ENCODE measurements around the gene DMD.
"Not testable (repeated sequence)": the region's sequence is repeated elsewhere in the genome, so short reads cannot be mapped to it uniquely, and the experiment has no call there.

DNA sequence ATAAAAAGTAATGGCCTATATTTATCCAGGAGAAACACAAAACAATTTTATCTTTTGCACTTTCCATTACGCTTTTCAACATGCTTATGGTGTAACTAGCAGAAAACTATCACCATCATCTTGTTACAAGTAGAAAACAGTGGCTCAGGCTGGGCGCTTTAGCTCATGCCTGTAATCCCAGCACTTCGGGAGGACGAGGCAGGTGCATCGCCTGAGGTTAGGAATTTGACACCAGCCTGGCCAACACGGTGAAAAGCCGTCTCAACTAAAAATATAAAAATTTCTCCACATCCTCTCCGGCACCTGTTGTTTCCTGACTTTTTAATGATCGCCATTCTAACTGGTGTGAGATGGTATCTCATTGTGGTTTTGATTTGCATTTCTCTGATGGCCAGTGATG lies 506.0 kb downstream of the DMD start:
- not testable (repeated sequence) for TF ChIP-seq EZH2 (IDR thresholded peaks at IDR 0.05; ENCODE audit: insufficient read depth, poor library complexity, severe bottlenecking); EZH2phosphoT487 (IDR thresholded peaks at IDR 0.05; ENCODE audit: insufficient read depth, low read depth)

Measured in GM23248 (cell line).